ENCODE measurements around the gene CDPF1. TPM values are rescaled to one million over a fixed set of nuclear protein-coding genes. Genes with fewer than 3 reads are reported as not detected.

CDPF1 gene
- total and polyA plus RNA-seq, 10 donors: 7.7 to 19.6 (median 9.5) TPM

GRCh38 chr22:46286006-46286405 is 35.9 kb upstream of the CDPF1 start:
- TF ChIP-seq, protein P1, sequence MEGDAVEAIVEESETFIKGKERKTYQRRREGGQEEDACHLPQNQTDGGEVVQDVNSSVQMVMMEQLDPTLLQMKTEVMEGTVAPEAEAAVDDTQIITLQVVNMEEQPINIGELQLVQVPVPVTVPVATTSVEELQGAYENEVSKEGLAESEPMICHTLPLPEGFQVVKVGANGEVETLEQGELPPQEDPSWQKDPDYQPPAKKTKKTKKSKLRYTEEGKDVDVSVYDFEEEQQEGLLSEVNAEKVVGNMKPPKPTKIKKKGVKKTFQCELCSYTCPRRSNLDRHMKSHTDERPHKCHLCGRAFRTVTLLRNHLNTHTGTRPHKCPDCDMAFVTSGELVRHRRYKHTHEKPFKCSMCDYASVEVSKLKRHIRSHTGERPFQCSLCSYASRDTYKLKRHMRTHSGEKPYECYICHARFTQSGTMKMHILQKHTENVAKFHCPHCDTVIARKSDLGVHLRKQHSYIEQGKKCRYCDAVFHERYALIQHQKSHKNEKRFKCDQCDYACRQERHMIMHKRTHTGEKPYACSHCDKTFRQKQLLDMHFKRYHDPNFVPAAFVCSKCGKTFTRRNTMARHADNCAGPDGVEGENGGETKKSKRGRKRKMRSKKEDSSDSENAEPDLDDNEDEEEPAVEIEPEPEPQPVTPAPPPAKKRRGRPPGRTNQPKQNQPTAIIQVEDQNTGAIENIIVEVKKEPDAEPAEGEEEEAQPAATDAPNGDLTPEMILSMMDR (IDR thresholded peaks at IDR 0.05 in 8 of 11, conservative IDR thresholded peaks at IDR 0.05 in 3 of 11): no peak
- TF ChIP-seq POLR2AphosphoS5 (IDR thresholded peaks at IDR 0.05): no peak
- no peak for TF ChIP-seq POLR2A (IDR thresholded peaks at IDR 0.05)
- Histone ChIP-seq H3K27ac (no peak overlapping the region), H3K36me3 (peaks cover 0 to 92% (median 45%) of the 10 kb centered on the region in 6 donors), H3K27me3 (replicated peaks in 1 of 7) (no peaks in the 10 kb centered on the region), H3K4me3 (no peak overlapping the region), H3K9me3 (no peaks in the 10 kb centered on the region), H3K4me1 (peaks cover 21 to 88% (median 33%) of the 10 kb centered on the region in 6 donors)
- DNase-seq: no peak
- intact Hi-C loops (cut with DNase I; ENCODE audit: low total_unique reads): no loop called here
- 91 to 96% (median 95%) methylated on average over 3 of the region's 3 CpGs for WGBS, 5 donors

GRCh38 chr22:46281866-46282678 is 32.0 kb upstream of the CDPF1 start:
- H3K36me3 ChIP-seq: peaks cover 0 to 100% (median 75%) of the 10 kb centered on the region in 6 donors
- intact Hi-C loops (cut with DNase I; ENCODE audit: low total_unique reads): no loop called here
- H3K27me3 ChIP-seq (replicated peaks in 1 of 7): no peaks in the 10 kb centered on the region
- H3K4me1 ChIP-seq: peaks cover 3 to 87% (median 27%) of the 10 kb centered on the region in 6 donors
- no peak for DNase-seq
- WGBS, 5 donors: 91 to 96% (median 96%) methylated on average over 13 of the region's 13 CpGs
- TF ChIP-seq, protein P1 (IDR thresholded peaks at IDR 0.05 in 8 of 11, conservative IDR thresholded peaks at IDR 0.05 in 3 of 11): no peak
- TF ChIP-seq POLR2A (IDR thresholded peaks at IDR 0.05) (no peak), POLR2AphosphoS5 (IDR thresholded peaks at IDR 0.05) (no peak)
- peak overlapping the region in 3 of 8 donors; percentile 5 to 55 (median 7) for H3K4me3 ChIP-seq
- peak overlapping the region in 6 of 8 donors; percentile 74 to 86 (median 78) for H3K27ac ChIP-seq
- no peaks in the 10 kb centered on the region for H3K9me3 ChIP-seq

DNA sequence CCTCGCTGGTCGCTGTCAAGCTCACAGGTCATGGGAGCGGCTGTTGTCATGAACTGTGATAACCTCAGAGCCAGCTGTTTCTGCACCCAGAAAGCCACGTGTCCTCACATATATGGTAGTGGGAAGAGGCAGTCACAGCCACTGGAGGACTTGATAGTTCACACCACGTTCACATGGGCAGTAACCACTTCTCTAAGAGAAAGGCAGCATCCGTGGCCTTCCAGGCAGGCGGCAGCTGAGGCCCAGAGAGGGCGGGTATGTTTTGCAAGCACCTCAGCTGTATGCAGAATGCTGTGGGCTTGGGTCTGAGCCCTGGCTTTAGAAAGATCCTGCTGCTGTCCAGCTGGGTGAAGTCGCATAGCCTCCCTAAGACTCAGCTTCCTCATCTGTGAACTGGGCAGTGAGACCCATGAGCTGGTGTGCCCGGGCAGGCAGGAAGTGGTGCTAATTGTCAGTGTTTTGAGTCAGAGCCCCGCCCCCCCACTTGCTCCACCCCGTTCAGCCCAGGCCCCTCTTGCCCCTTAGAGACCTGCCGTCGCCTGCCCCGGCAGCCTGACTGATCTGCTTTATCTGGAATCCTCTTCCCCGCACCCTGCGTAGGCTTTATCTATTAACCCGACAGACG is 31.0 kb upstream of the CDPF1 start:
- peak; percentile 53 to 79 (median 73) for TF ChIP-seq POLR2AphosphoS5 (IDR thresholded peaks at IDR 0.05)
- TF ChIP-seq, protein P1 (IDR thresholded peaks at IDR 0.05 in 8 of 11, conservative IDR thresholded peaks at IDR 0.05 in 3 of 11): no peak
- DNase-seq: peak; percentile 86

More for the DNA sequence above, 31.0 kb upstream of the CDPF1 start:
- Histone ChIP-seq H3K36me3 (peaks cover 0 to 98% (median 75%) of the 10 kb centered on the region in 6 donors), H3K4me1 (peaks cover 0 to 81% (median 20%) of the 10 kb centered on the region in 6 donors), H3K27me3 (replicated peaks in 1 of 7) (no peaks in the 10 kb centered on the region), H3K4me3 (peak overlapping the region in 3 of 8 donors; percentile 5 to 55 (median 7)), H3K27ac (peak overlapping the region in 7 of 8 donors; percentile 67 to 86 (median 78)), H3K9me3 (no peaks in the 10 kb centered on the region)
- 64 to 75% (median 70%) methylated on average over 14 to 19 of the region's 19 CpGs for WGBS, 5 donors
- intact Hi-C loops (cut with DNase I; ENCODE audit: low total_unique reads): no loop called here
